ENCODE measurements around the gene PNO1. TPM values are rescaled to one million over a fixed set of nuclear protein-coding genes. Genes with fewer than 3 reads are reported as not detected.

PNO1 gene
- 51.7 to 60.5 TPM (median 52.8 TPM) in 5 replicates for total RNA-seq (2022; extraction: Qiagen RNA extraction)

DNA sequence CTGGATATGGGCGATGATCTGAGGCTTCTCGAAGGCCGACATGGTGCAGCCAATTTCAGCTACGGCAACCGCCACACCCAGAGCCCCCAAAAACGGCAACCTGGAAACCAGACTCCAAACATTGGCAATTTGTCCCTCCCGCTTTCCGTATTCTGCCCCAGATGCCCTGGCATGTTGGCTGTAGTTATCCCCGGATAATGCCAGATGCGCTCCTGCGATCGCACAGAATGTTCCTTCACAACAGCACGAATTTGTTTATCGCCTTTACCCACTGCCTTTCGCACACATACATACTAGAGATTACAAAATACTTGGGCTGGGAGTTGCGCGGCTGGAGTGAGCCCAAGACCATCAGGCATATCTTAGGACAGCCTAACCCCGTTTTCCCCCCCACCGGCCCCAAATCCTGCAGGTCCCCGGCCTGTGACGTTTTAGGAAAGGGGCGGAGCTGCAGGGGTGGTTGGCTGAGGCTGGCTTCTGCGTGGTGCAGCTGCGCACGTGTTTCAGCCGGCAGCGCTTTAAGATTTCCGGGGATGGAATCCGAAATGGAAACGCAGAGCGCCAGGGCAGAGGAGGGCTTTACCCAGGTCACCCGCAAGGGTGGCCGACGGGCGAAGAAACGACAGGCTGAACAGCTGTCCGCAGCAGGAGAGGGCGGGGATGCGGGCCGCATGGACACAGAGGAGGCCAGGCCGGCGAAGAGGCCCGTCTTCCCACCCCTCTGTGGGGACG is at the start of gene PNO1:
PNO1 (plus strand) TSS at position 487 of the 732 bp plus-strand sequence; CDS start at position 534, 47 bp downstream.

Other genes starting within 250 kb of the PNO1 start
- gene C1D, start 94.9 kb upstream of the PNO1 start, total RNA-seq (2022; extraction: Qiagen RNA extraction) = 31.7 to 50.3 TPM (median 35.4 TPM) in 5 replicates
- 51.7 to 74.8 TPM (median 58.7 TPM) in 5 replicates for gene PPP3R1, start 94.6 kb downstream of the PNO1 start, total RNA-seq (2022; extraction: Qiagen RNA extraction)
- gene CNRIP1, start 162.1 kb downstream of the PNO1 start, total RNA-seq (2022; extraction: Qiagen RNA extraction) = 1.5 to 2.3 TPM (median 2.1 TPM) in 5 replicates
- not detected in 5 replicates for gene PLEK, start 207.4 kb downstream of the PNO1 start, total RNA-seq (2022; extraction: Qiagen RNA extraction)